ENCODE data around the gene NRSN1.

DNA sequence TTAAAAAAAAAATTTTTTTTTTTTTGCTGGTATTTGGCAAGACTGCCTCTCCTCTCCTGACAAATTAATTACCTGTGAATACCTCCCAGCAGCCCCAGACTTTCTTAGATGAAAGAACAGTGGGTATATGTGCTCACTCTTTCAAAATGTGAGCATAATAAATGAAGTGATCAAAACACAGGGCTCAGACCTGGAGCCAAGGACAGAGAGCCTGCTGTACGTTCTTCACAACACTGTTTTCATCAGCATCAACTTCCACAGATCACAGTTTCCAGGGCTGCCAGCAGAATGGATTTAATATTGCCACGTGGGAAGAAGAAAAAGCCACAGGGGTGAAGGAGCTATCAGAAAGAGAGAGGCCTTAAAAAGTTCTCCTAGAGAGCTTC lies 25.3 kb upstream of the NRSN1 start:
- TF ChIP-seq, protein P1, sequence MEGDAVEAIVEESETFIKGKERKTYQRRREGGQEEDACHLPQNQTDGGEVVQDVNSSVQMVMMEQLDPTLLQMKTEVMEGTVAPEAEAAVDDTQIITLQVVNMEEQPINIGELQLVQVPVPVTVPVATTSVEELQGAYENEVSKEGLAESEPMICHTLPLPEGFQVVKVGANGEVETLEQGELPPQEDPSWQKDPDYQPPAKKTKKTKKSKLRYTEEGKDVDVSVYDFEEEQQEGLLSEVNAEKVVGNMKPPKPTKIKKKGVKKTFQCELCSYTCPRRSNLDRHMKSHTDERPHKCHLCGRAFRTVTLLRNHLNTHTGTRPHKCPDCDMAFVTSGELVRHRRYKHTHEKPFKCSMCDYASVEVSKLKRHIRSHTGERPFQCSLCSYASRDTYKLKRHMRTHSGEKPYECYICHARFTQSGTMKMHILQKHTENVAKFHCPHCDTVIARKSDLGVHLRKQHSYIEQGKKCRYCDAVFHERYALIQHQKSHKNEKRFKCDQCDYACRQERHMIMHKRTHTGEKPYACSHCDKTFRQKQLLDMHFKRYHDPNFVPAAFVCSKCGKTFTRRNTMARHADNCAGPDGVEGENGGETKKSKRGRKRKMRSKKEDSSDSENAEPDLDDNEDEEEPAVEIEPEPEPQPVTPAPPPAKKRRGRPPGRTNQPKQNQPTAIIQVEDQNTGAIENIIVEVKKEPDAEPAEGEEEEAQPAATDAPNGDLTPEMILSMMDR (IDR thresholded peaks at IDR 0.05 in 8 of 11, conservative IDR thresholded peaks at IDR 0.05 in 3 of 11) = no peak
- TF ChIP-seq POLR2AphosphoS5 (IDR thresholded peaks at IDR 0.05) = no peak

Measured in spleen (tissue), 7 donors.